ENCODE measurements around the gene ACOT7. TPM values are rescaled to one million over a fixed set of nuclear protein-coding genes. Genes with fewer than 3 reads are reported as not detected.
A peak's percentile ranks its signal among the peaks of the same experiment; 100 is the strongest.

ACOT7 gene
- total and polyA plus RNA-seq, 2 of the 13 experiments (the other 11 are each of a cell fraction or from before 2014, with no cell fraction given) = 33.0 to 55.8 TPM

DNA sequence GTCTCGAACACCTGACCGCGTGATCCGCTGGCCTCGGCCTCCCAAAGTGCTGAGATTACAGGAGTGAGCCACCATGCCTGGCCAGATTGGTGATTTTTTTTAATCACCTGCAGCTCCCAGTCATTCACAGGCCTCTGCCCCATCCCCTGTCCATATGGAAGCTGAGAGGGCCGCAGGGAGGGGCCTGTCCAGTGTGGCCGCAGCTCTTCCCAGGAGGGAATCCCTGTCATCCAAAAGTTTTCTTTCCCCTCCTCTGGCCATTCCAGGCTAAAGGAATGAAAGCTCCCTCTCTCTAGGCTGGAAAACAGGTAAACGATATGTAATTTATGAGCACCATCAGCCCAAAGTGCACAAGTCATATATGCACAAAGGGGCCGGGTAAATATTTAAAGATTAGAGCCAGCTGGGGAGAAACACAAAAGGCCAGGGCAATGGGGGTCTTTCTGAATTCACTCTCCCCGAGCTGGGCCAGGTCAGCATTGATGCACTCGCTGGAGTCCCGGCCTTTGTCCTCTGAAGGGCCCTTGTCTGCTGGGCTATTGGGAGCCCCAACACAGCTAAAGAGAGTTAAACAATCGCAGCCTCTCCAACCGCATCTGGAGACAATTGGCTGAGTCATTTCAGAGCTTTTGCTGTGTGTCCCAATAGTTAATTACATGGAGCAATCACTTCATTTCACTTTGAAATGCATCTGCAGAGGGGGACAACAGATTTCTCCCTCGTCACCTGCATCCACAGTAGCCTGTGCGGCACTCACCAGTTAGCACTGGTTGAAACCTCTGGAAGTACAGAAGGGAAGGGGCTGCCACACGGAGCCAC lies 153.4 kb downstream of the ACOT7 start:
- FAIRE-seq (peak; percentile 92), ATAC-seq (peak; percentile 73), DNase-seq (ENCODE audit: low spot score) (peak; percentile 88)
- WGBS (ENCODE audit: low lambda C conversion rate) = 6% methylated on average over 11 of the region's 17 CpGs
- Histone ChIP-seq H4K20me1 (ENCODE audit: insufficient read depth, low read length) (0 out of 2 replicates have a peak, but pooled peaks cover 2% of the 10 kb centered on the region), H3K27ac (ENCODE audit: extremely low read length, insufficient read depth, low read length) (peak overlapping the region; percentile 61), H3K4me3 (replicated peaks in 1 of 3; ENCODE audit: insufficient read depth in 1 of 3, low read depth in 2 of 3, low read length in 3 of 3) (peak overlapping the region in 1 of 3 experiments; percentile 34; a peak in 2 of 6 replicates), H2AFZ (ENCODE audit: low read length) (no peak overlapping the region), H3K36me3 (replicated peaks in 1 of 2; ENCODE audit: control insufficient read depth in 1 of 2, insufficient read depth in 2 of 2, low read length in 2 of 2) (no peaks in the 10 kb centered on the region), H3K4me1 (ENCODE audit: insufficient read depth, low read length) (peaks cover 50% of the 10 kb centered on the region), H3K79me2 (ENCODE audit: insufficient read depth, low read length) (peaks cover 3% of the 10 kb centered on the region), H3K9me3 (ENCODE audit: low read length) (no peaks in the 10 kb centered on the region), H3K4me2 (ENCODE audit: low read depth, low read length) (peak overlapping the region; percentile 70), H3K9ac (ENCODE audit: insufficient read depth, low read depth, low read length) (no peak overlapping the region), H3K27me3 (ENCODE audit: control insufficient read depth in 1 of 2, insufficient read depth in 2 of 2, low read length in 2 of 2) (peaks cover 9 to 30% of the 10 kb centered on the region in 2 experiments; a peak in 3 of 5 replicates)
- ChIA-PET POLR2A (interaction anchor here (0.8 to 1.3 kb wide), 3 partner anchors 12 to 35 kb away, joined by 3 to 4 read pairs (median 3); no protein-coding TSS in a partner anchor), CTCF (ENCODE audit: low intra/inter-chr PET ratio, low total read pairs) (no interaction called here)
- BruUV-seq (replicated peaks) = no TSS peak
- in situ Hi-C loops (cut with HindIII; ENCODE audit: extremely low pct_ligation_motif_present, low pct_unique_long_range_greater_than_20kb) (loop anchor here (10.0 kb wide), 1 partner anchor 175 kb away; the partner anchor contains the start of gene HES2), intact Hi-C loops (cut with micrococcal nuclease; ENCODE audit: unreplicated experiment) (loop anchor here (2.0 to 10.0 kb wide), 2 partner anchors 35 to 135 kb away; no protein-coding TSS in a partner anchor)
- TF ChIP-seq CEBPB (IDR thresholded peaks at IDR 0.05; ENCODE audit: borderline replicate concordance, low read depth, low read length) (peak; percentile 60; the same call in 1 of the 2 replicates), GATAD2A (CRISPR knock-in tag; IDR thresholded peaks at IDR 0.05) (peak; percentile 45; the same call in 1 of the 2 replicates), SOX5 (CRISPR knock-in tag; IDR thresholded peaks at IDR 0.05; ENCODE audit: borderline replicate concordance) (peak; percentile 84), BCL6 (CRISPR knock-in tag; IDR thresholded peaks at IDR 0.05) (peak; percentile 65), REXO4 (CRISPR knock-in tag; IDR thresholded peaks at IDR 0.05; ENCODE audit: borderline replicate concordance) (no peak), RARA (CRISPR knock-in tag; IDR thresholded peaks at IDR 0.05) (0 out of 2 replicates have a peak, but pooled peaks have one; percentile 29), PHF21A (CRISPR knock-in tag; IDR thresholded peaks at IDR 0.05) (peak; percentile 97), HMG20B (CRISPR knock-in tag; conservative IDR thresholded peaks at IDR 0.05) (peak; percentile 66; the same call in 1 of the 2 replicates), GFI1 (CRISPR knock-in tag; IDR thresholded peaks at IDR 0.05; ENCODE audit: borderline replicate concordance) (peak; percentile 91), LCORL (IDR thresholded peaks at IDR 0.05) (no peak), LCORL (CRISPR knock-in tag; IDR thresholded peaks at IDR 0.05) (peak; percentile 63; the same call in 1 of the 2 replicates), NR2F6 (IDR thresholded peaks at IDR 0.05) (peak; percentile 56), NR2F6 (CRISPR knock-in tag; IDR thresholded peaks at IDR 0.05) (peak; percentile 41; the same call in 1 of the 2 replicates), HDAC2 (CRISPR knock-in tag; IDR thresholded peaks at IDR 0.05) (peak; percentile 53; the same call in 1 of the 2 replicates), ZBTB7B (CRISPR knock-in tag; IDR thresholded peaks at IDR 0.05) (peak; percentile 97)
- TF ChIP-seq, protein P1, sequence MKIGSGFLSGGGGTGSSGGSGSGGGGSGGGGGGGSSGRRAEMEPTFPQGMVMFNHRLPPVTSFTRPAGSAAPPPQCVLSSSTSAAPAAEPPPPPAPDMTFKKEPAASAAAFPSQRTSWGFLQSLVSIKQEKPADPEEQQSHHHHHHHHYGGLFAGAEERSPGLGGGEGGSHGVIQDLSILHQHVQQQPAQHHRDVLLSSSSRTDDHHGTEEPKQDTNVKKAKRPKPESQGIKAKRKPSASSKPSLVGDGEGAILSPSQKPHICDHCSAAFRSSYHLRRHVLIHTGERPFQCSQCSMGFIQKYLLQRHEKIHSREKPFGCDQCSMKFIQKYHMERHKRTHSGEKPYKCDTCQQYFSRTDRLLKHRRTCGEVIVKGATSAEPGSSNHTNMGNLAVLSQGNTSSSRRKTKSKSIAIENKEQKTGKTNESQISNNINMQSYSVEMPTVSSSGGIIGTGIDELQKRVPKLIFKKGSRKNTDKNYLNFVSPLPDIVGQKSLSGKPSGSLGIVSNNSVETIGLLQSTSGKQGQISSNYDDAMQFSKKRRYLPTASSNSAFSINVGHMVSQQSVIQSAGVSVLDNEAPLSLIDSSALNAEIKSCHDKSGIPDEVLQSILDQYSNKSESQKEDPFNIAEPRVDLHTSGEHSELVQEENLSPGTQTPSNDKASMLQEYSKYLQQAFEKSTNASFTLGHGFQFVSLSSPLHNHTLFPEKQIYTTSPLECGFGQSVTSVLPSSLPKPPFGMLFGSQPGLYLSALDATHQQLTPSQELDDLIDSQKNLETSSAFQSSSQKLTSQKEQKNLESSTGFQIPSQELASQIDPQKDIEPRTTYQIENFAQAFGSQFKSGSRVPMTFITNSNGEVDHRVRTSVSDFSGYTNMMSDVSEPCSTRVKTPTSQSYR (CRISPR knock-in tag; IDR thresholded peaks at IDR 0.05; ENCODE audit: borderline replicate concordance) = peak; percentile 40; the same call in 1 of the 2 replicates
- TF ChIP-seq, protein P2, sequence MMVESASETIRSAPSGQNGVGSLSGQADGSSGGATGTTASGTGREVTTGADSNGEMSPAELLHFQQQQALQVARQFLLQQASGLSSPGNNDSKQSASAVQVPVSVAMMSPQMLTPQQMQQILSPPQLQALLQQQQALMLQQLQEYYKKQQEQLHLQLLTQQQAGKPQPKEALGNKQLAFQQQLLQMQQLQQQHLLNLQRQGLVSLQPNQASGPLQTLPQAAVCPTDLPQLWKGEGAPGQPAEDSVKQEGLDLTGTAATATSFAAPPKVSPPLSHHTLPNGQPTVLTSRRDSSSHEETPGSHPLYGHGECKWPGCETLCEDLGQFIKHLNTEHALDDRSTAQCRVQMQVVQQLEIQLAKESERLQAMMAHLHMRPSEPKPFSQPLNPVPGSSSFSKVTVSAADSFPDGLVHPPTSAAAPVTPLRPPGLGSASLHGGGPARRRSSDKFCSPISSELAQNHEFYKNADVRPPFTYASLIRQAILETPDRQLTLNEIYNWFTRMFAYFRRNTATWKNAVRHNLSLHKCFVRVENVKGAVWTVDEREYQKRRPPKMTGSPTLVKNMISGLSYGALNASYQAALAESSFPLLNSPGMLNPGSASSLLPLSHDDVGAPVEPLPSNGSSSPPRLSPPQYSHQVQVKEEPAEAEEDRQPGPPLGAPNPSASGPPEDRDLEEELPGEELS (CRISPR knock-in tag; IDR thresholded peaks at IDR 0.05) = peak; percentile 46; the same call in 1 of the 2 replicates
- TF ChIP-seq, protein P3, sequence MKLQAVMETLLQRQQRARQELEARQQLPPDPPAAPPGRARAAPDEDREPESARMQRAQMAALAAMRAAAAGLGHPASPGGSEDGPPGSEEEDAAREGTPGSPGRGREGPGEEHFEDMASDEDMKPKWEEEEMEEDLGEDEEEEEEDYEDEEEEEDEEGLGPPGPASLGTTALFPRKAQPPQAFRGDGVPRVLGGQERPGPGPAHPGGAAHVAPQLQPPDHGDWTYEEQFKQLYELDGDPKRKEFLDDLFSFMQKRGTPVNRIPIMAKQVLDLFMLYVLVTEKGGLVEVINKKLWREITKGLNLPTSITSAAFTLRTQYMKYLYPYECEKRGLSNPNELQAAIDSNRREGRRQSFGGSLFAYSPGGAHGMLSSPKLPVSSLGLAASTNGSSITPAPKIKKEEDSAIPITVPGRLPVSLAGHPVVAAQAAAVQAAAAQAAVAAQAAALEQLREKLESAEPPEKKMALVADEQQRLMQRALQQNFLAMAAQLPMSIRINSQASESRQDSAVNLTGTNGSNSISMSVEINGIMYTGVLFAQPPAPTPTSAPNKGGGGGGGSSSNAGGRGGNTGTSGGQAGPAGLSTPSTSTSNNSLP (IDR thresholded peaks at IDR 0.05; ENCODE audit: low read depth, low read length) = peak; percentile 35; the same call in 1 of the 2 replicates

All from HepG2 (cell line).